Neural cell (in vitro differentiated cells): ENCODE results near the gene SERPINH1.

Experiments
- CTCF ChIP-seq: fragments of 450-650 bp; IDR thresholded peaks from 2 replicates; pipeline ENCODE4 v1.5.1; 2014; ENCODE audit warnings: antibody characterized with exemption, mild to moderate bottlenecking, moderate library complexity; ENCODE audit not compliant: poor library complexity, severe bottlenecking
- EP300 ChIP-seq: fragments of 450-650 bp; conservative IDR thresholded peaks from 2 replicates; pipeline ENCODE4 v1.6.1; 2014; ENCODE audit warnings: antibody characterized with exemption, mild to moderate bottlenecking, moderate library complexity; ENCODE audit not compliant: poor library complexity, severe bottlenecking
- EZH2 ChIP-seq: fragments of 200-600, 300-800 bp; shearing (Covaris generic), sonication (generic); IDR thresholded peaks from 2 replicates; pipeline ENCODE4 v1.6.1; 2014; ENCODE audit warnings: antibody characterized with exemption, low read length, borderline replicate concordance, mild to moderate bottlenecking; ENCODE audit not compliant: insufficient read depth, poor library complexity, severe bottlenecking
- MXI1 ChIP-seq: fragments of 450-650 bp; conservative IDR thresholded peaks from 2 replicates; pipeline ENCODE4 v1.6.1; 2014; ENCODE audit warnings: antibody characterized with exemption, mild to moderate bottlenecking; ENCODE audit not compliant: poor library complexity, severe bottlenecking
- POLR2AphosphoS5 ChIP-seq: IDR thresholded peaks from 2 replicates; pipeline ENCODE4 v1.6.1; 2012
- RAD21 ChIP-seq: fragments of 450-650 bp; conservative IDR thresholded peaks from 2 replicates; pipeline ENCODE4 v1.6.1; 2014; ENCODE audit warnings: antibody characterized with exemption, mild to moderate bottlenecking, moderate library complexity
- SMC3 ChIP-seq: fragments of 450-650 bp; conservative IDR thresholded peaks from 2 replicates; pipeline ENCODE4 v1.6.1; 2014; ENCODE audit warnings: antibody characterized with exemption, mild to moderate bottlenecking, moderate library complexity; ENCODE audit not compliant: poor library complexity
- TAF1 ChIP-seq: IDR thresholded peaks from 2 replicates; pipeline ENCODE4 v1.6.1; 2012; ENCODE audit warnings: low read depth

- TF ChIP-seq CTCF = no peak
- no peak for TF ChIP-seq TAF1
- TF ChIP-seq EZH2 = no peak
- TF ChIP-seq EP300 = no peak
- no peak for TF ChIP-seq MXI1
- TF ChIP-seq POLR2AphosphoS5 = no peak
- TF ChIP-seq SMC3 = no peak
- no peak for TF ChIP-seq RAD21
Measured at GRCh38 chr11:75563501-75563977, 1.5 kb downstream of the SERPINH1 start.
